ENCODE data around the gene MYH6.

MYH6 gene

DNA sequence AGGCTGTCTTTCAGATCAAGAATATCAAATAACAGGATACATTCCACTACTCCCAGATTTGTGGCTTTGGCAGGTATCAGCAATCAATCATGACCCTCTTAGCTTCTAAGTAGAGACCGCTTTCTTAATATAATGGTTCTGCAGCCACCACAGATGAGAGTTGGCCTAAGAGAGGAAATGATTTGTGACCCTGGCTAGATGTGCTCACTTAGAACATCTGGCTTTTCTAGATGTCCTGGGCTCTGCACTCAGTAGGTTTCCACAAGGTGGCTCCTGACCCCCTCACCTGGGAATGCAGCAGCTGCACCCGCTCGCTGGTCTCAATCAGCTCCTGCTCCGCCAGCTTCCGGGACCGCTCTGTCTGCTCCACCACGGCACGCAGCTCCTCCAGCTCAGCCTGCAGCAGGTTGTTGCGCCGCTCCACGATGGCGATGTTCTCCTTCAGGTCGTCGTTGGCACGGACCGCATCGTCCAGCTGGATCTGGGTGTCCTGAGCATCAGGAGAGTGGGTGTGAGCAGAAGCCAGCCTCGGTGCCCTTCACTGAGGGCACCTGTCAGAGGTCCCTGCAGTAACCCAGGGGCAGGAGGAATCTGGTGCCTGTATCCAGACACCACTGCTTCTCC is 22.3 kb downstream of the MYH6 start:
- TF ChIP-seq, protein P1, sequence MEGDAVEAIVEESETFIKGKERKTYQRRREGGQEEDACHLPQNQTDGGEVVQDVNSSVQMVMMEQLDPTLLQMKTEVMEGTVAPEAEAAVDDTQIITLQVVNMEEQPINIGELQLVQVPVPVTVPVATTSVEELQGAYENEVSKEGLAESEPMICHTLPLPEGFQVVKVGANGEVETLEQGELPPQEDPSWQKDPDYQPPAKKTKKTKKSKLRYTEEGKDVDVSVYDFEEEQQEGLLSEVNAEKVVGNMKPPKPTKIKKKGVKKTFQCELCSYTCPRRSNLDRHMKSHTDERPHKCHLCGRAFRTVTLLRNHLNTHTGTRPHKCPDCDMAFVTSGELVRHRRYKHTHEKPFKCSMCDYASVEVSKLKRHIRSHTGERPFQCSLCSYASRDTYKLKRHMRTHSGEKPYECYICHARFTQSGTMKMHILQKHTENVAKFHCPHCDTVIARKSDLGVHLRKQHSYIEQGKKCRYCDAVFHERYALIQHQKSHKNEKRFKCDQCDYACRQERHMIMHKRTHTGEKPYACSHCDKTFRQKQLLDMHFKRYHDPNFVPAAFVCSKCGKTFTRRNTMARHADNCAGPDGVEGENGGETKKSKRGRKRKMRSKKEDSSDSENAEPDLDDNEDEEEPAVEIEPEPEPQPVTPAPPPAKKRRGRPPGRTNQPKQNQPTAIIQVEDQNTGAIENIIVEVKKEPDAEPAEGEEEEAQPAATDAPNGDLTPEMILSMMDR (conservative IDR thresholded peaks at IDR 0.05; ENCODE audit: low read depth, low read length) = no peak
- DNase-seq (ENCODE audit: low read depth) = no peak
- H3K4me3 ChIP-seq (ENCODE audit: low read depth, low read length) = no peak overlapping the region

DNA sequence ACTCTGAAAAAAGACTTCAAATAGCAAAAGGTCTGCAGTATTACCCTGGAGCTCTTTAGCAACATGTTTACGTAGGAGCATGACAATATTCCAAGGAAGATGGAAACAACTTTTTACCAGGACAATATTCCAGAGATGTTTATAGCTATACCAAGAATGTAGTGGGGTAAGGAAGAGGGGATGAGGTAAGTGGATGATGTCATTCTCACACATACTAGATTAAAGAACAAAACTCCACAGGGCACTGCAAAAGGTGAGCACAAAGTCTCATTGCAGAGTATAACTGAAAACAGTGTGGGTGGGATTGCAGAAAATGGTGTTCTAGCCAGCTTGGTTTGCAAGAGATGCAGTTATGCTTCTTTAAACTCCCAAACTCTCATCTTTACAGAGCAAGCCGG is 22.8 kb downstream of the MYH6 start:
- TF ChIP-seq, protein P1 (conservative IDR thresholded peaks at IDR 0.05; ENCODE audit: low read depth, low read length) = no peak
- no peak for DNase-seq (ENCODE audit: low read depth)
- no peak overlapping the region for H3K4me3 ChIP-seq (ENCODE audit: low read depth, low read length)

DNA sequence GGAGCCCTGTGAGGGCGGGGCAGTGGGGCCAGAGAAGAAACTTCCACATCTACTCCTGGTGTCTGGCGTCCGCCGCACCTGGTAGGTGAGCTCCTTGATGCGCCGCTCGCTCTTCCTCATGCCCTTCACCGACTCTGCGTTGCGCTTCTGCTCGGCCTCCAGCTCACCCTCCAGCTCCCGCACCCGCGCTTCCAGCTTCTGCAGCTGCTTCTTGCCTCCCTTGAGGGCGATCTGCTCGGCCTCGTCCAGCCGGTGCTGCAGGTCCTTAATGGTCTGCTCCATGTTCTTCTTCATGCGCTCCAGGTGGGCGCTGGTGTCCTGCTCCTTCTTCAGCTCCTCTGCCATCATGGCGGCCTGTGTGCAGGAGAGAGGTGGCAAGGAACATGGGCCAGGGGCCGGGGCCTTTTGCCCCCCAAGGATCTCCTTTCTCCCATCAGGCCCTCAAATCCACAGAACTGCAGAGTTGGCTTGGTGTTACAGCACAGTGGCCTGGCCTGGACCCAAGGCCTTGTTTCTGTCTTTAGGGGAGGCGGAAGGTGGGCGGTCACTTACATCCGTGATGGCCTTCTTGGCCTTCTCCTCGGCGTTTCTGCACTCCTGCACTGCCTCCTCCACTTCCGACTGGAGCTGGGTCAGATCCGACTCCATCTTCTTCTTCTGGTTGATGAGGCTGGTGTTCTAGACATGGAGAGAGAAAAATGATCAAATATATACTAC is 23.6 kb downstream of the MYH6 start:
- TF ChIP-seq, protein P1 (conservative IDR thresholded peaks at IDR 0.05; ENCODE audit: low read depth, low read length) = no peak
- DNase-seq (ENCODE audit: low read depth) = no peak

DNA sequence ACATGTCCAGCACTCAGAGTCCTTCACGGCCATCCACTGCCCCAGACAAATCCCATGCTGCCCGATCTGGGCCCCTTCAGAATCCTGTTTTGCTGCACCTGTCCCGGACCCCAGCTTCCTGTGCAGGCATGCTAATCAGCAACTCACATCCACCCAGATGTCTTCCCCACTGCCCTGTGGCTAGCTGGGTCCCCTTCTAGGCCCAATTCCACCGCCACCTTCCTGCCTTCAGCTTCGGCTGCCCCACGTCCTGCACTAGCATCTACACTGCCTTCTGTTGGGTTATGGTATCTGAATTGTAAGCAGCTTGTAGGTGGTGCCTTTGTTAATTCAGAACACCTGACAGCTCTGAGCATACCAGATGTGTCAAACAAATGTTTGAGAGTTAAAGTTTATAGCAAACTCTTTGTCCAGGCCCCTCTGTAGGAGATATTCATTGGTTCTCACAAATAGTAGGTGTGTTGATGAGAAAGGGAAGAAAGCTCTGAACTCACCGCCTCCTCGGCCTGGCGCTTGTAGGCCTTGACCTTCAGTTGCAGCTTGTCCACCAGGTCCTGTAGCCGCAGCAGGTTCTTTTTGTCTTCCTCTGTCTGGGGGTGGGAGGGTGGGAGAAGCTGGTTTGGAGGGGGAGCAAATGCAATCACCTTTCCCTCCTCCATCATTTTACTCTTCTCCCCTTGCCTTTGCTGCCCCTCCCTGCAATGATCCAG is 25.2 kb downstream of the MYH6 start:
- DNase-seq (ENCODE audit: low read depth) = no peak
- TF ChIP-seq, protein P1 (conservative IDR thresholded peaks at IDR 0.05; ENCODE audit: low read depth, low read length) = no peak
- H3K4me3 ChIP-seq (ENCODE audit: low read depth, low read length) = no peak overlapping the region

More for the DNA sequence above, 23.6 kb downstream of the MYH6 start:
- H3K4me3 ChIP-seq (ENCODE audit: low read depth, low read length) = no peak overlapping the region

DNA sequence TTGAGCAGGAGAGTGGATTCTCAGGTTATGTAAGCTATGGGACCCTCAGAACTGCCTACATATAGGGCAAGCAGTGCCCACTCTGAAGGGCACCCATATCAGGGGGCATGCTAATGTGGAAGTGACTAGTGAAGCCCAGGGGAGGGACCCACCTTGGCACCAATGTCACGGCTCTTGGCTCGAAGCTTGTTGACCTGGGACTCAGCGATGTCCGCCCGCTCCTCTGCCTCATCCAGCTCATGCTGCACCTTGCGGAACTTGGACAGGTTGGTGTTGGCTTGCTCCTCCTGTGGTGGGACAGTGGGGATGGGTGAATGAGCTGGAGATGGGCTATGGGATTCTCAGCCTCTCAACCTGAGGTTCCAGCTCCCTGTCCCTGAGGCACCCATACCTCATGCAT is 25.8 kb downstream of the MYH6 start:
- no peak for DNase-seq (ENCODE audit: low read depth)
- no peak overlapping the region for H3K4me3 ChIP-seq (ENCODE audit: low read depth, low read length)
- TF ChIP-seq, protein P1 (conservative IDR thresholded peaks at IDR 0.05; ENCODE audit: low read depth, low read length) = no peak

DNA sequence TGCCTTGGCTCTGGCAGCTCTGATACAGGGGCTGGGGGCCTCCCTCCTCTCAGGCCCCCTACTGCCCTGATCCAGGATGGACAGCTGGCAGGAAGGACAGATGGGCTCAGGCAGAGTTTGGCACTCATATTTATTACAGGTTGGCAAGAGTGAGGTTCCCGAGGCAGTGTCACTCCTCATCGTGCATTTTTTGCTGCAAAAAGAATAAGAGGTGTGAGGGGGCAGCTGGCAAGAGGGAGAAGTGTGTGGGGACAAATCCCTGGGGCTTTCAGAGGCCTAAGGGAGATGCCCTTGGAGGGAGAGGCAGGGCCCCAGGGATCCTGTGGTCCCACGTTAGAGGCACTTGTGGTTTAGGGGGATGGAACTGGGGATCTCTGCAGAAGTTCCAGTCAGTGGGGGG is 26.2 kb downstream of the MYH6 start:
- H3K4me3 ChIP-seq (ENCODE audit: low read depth, low read length) = no peak overlapping the region
- TF ChIP-seq, protein P1 (conservative IDR thresholded peaks at IDR 0.05; ENCODE audit: low read depth, low read length) = no peak
- no peak for DNase-seq (ENCODE audit: low read depth)
